PC-3 (cell line): Measurements from ENCODE around the gene TBX15.

Experiments
- CTCF ChIP-seq: fragments of 300-600 bp; sonication (generic); conservative IDR thresholded peaks from 2 replicates; pipeline ENCODE4 v1.5.1; 2017; ENCODE audit warnings: antibody characterized with exemption, low read depth, mild to moderate bottlenecking, low read length
- EZH2 ChIP-seq: fragments of 300-600 bp; sonication (generic); IDR thresholded peaks from one replicate; pipeline ENCODE4 v1.6.1; 2017; ENCODE audit warnings: antibody characterized with exemption, mild to moderate bottlenecking, low read length; ENCODE audit not compliant: unreplicated experiment
- EZH2phosphoT487 ChIP-seq: fragments of 300-600 bp; sonication (generic); IDR thresholded peaks from 2 replicates; pipeline ENCODE4 v1.6.1; 2018; ENCODE audit warnings: mild to moderate bottlenecking, antibody characterized with exemption, low read length, borderline replicate concordance

GRCh38 chr1:118944546-118944945 is 43.6 kb downstream of the TBX15 start:
- TF ChIP-seq EZH2: no peak
- TF ChIP-seq EZH2phosphoT487: no peak
- TF ChIP-seq CTCF: no peak
